Dendritic cell treated with granulocyte-macrophage colony-stimulating factor and Interleukin-4, amounts not matched to agents 40 ng/mL and 50 ng/mL, for 4 days (primary cell): ENCODE data around the gene ATF7.

Experiments
- H3K27ac Mint-ChIP-seq: one replicate; pipeline ENCODE4 v1.8.0; 2022; ENCODE audit warnings: mild to moderate bottlenecking, mixed read lengths
- H3K27me3 Mint-ChIP-seq: one replicate; pipeline ENCODE4 v1.8.0; 2022; ENCODE audit warnings: mild to moderate bottlenecking, mixed read lengths
- H3K36me3 Mint-ChIP-seq: one replicate; pipeline ENCODE4 v1.8.0; 2022; ENCODE audit warnings: low read depth, mixed read lengths
- H3K4me1 Mint-ChIP-seq: one replicate; pipeline ENCODE4 v1.8.0; 2022; ENCODE audit warnings: low read depth, mixed read lengths
- H3K4me3 Mint-ChIP-seq: one replicate; pipeline ENCODE4 v1.8.0; 2022; ENCODE audit warnings: mild to moderate bottlenecking, moderate library complexity, mixed read lengths
- H3K9me3 Mint-ChIP-seq: one replicate; pipeline ENCODE4 v1.8.0; 2022; ENCODE audit warnings: mixed read lengths
- intact Hi-C: fragments of 100-400 bp; cut with micrococcal nuclease; formaldehyde crosslinking; loops from one replicate; pipeline ENCODE4 v1.15.0; 2022

ATF7 gene

GRCh38 chr12:53507603-53507885, 118.6 kb downstream of the ATF7 start:
- Mint-ChIP-seq H3K36me3 (peaks cover 86% of the 10 kb centered on the region), H3K9me3 (no peaks in the 10 kb centered on the region), H3K4me1 (peaks cover 32% of the 10 kb centered on the region), H3K27me3 (no peaks in the 10 kb centered on the region), H3K4me3 (no peak overlapping the region), H3K27ac (no peak overlapping the region)
- intact Hi-C loops, result loop anchor here (5.0 kb wide), 1 partner anchor 40 kb away; no protein-coding TSS in a partner anchor

GRCh38 chr12:53506881-53507602, 119.1 kb downstream of the ATF7 start, which contains the start of gene NPFF:
NPFF (minus strand) TSS chr12:53507484; CDS start chr12:53507474, 10 bp downstream.
- H3K27ac Mint-ChIP-seq, result no peak within 1 kb of the TSS
- intact Hi-C loops, result loop anchor here (5.0 kb wide), 1 partner anchor 40 kb away; no protein-coding TSS in a partner anchor

GRCh38 chr12:53506450-53506785, 119.8 kb downstream of the ATF7 start:
- Mint-ChIP-seq H3K36me3 (peaks cover 78% of the 10 kb centered on the region), H3K4me3 (no peak overlapping the region), H3K27ac (no peak overlapping the region), H3K9me3 (no peaks in the 10 kb centered on the region), H3K27me3 (no peaks in the 10 kb centered on the region), H3K4me1 (peaks cover 41% of the 10 kb centered on the region)
- intact Hi-C loops, result loop anchor here (5.0 kb wide), 1 partner anchor 39 kb away; no protein-coding TSS in a partner anchor

More at GRCh38 chr12:53506881-53507602, 119.1 kb downstream of the ATF7 start, which contains the start of gene NPFF:
- Mint-ChIP-seq H3K4me3 (no peak within 1 kb of the TSS), H3K4me1 (peaks cover 36% of the 10 kb centered on the region), H3K27me3 (no peaks in the 10 kb centered on the region), H3K36me3 (peaks cover 83% of the 10 kb centered on the region), H3K9me3 (no peaks in the 10 kb centered on the region)

GRCh38 chr12:53505555-53506449, 120.4 kb downstream of the ATF7 start:
- intact Hi-C loops, result loop anchor here (5.0 kb wide), 1 partner anchor 39 kb away; no protein-coding TSS in a partner anchor
- H3K4me3 Mint-ChIP-seq, result no peak overlapping the region
- peaks cover 77% of the 10 kb centered on the region for H3K36me3 Mint-ChIP-seq
- no peaks in the 10 kb centered on the region for H3K9me3 Mint-ChIP-seq
- peaks cover 41% of the 10 kb centered on the region for H3K4me1 Mint-ChIP-seq
- H3K27me3 Mint-ChIP-seq, result no peaks in the 10 kb centered on the region
- peak overlapping the region; percentile 69 for H3K27ac Mint-ChIP-seq

- peak overlapping the region; percentile 69 for H3K27ac Mint-ChIP-seq
- no peaks in the 10 kb centered on the region for H3K27me3 Mint-ChIP-seq
- H3K4me1 Mint-ChIP-seq, result peaks cover 43% of the 10 kb centered on the region
- H3K36me3 Mint-ChIP-seq, result peaks cover 72% of the 10 kb centered on the region
- H3K4me3 Mint-ChIP-seq, result no peak overlapping the region
- no peaks in the 10 kb centered on the region for H3K9me3 Mint-ChIP-seq
- intact Hi-C loops, result loop anchor here (5.0 kb wide), 1 partner anchor 38 kb away; no protein-coding TSS in a partner anchor
Observed at GRCh38 chr12:53505086-53505485, 121.1 kb downstream of the ATF7 start.

GRCh38 chr12:53504004-53504920, 121.9 kb downstream of the ATF7 start:
- peaks cover 48% of the 10 kb centered on the region for H3K4me1 Mint-ChIP-seq
- H3K27ac Mint-ChIP-seq, result peak overlapping the region; percentile 69
- intact Hi-C loops, result no loop called here
- H3K27me3 Mint-ChIP-seq, result no peaks in the 10 kb centered on the region
- no peaks in the 10 kb centered on the region for H3K9me3 Mint-ChIP-seq
- no peak overlapping the region for H3K4me3 Mint-ChIP-seq
- H3K36me3 Mint-ChIP-seq, result peaks cover 69% of the 10 kb centered on the region

GRCh38 chr12:53502983-53503728, 123.0 kb downstream of the ATF7 start:
- Mint-ChIP-seq H3K9me3 (no peaks in the 10 kb centered on the region), H3K27ac (peak overlapping the region; percentile 47), H3K4me3 (no peak overlapping the region), H3K4me1 (peaks cover 59% of the 10 kb centered on the region), H3K27me3 (no peaks in the 10 kb centered on the region), H3K36me3 (peaks cover 66% of the 10 kb centered on the region)
- intact Hi-C loops, result no loop called here

GRCh38 chr12:53502331-53502730, 123.9 kb downstream of the ATF7 start:
- H3K27ac Mint-ChIP-seq, result peak overlapping the region; percentile 94
- no peaks in the 10 kb centered on the region for H3K9me3 Mint-ChIP-seq
- intact Hi-C loops, result no loop called here
- H3K27me3 Mint-ChIP-seq, result no peaks in the 10 kb centered on the region
- peaks cover 62% of the 10 kb centered on the region for H3K36me3 Mint-ChIP-seq
- H3K4me3 Mint-ChIP-seq, result peak overlapping the region; percentile 88
- peaks cover 68% of the 10 kb centered on the region for H3K4me1 Mint-ChIP-seq

- Mint-ChIP-seq H3K4me3 (peak overlapping the region; percentile 88), H3K27ac (peak overlapping the region; percentile 94), H3K9me3 (no peaks in the 10 kb centered on the region), H3K36me3 (peaks cover 55% of the 10 kb centered on the region), H3K4me1 (peaks cover 74% of the 10 kb centered on the region), H3K27me3 (no peaks in the 10 kb centered on the region)
- intact Hi-C loops, result loop anchor here (2.0 kb wide), 2 partner anchors 49 to 181 kb away; partner anchors contain the start of genes AAAS and PCBP2
Observed at GRCh38 chr12:53501615-53502181, 124.5 kb downstream of the ATF7 start.

GRCh38 chr12:53500776-53501614, 125.2 kb downstream of the ATF7 start, which contains the start of gene TARBP2:
TARBP2 (plus strand) TSS chr12:53501283; CDS start chr12:53501409, 126 bp downstream.
- Mint-ChIP-seq H3K27me3 (no peaks in the 10 kb centered on the region), H3K27ac (peak within 1 kb of the TSS; percentile 94), H3K36me3 (peaks cover 48% of the 10 kb centered on the region), H3K4me3 (peak within 1 kb of the TSS; percentile 88), H3K4me1 (peaks cover 80% of the 10 kb centered on the region), H3K9me3 (no peaks in the 10 kb centered on the region)
- intact Hi-C loops, result loop anchor here (2.0 kb wide), 2 partner anchors 48 to 180 kb away; partner anchors contain the start of genes AAAS and PCBP2

GRCh38 chr12:53500142-53500775, 125.9 kb downstream of the ATF7 start:
- H3K27me3 Mint-ChIP-seq, result no peaks in the 10 kb centered on the region
- intact Hi-C loops, result loop anchor here (2.0 kb wide), 2 partner anchors 47 to 179 kb away; partner anchors contain the start of genes AAAS and PCBP2
- peak overlapping the region; percentile 88 for H3K4me3 Mint-ChIP-seq
- peak overlapping the region; percentile 94 for H3K27ac Mint-ChIP-seq
- H3K9me3 Mint-ChIP-seq, result no peaks in the 10 kb centered on the region
- peaks cover 77% of the 10 kb centered on the region for H3K4me1 Mint-ChIP-seq
- H3K36me3 Mint-ChIP-seq, result peaks cover 41% of the 10 kb centered on the region
